H1 (cell line): ENCODE data around the gene ZNF283. TPM values are rescaled to one million over a fixed set of nuclear protein-coding genes. Genes with fewer than 3 reads are reported as not detected.

Source experiments
- CTCF ChIA-PET: fragments of 300-600 bp; sonication (Branson Sonifier 250); formaldehyde crosslinking; loops from one replicate; lab custom pipeline; 2021; ENCODE audit not compliant: partially characterized antibody; lab: Charles Lee
- POLR2A ChIA-PET: fragments of 300-600 bp; sonication (Branson Sonifier 250); formaldehyde crosslinking; loops from one replicate; lab custom pipeline; 2021; ENCODE audit warnings: inconsistent platforms; ENCODE audit not compliant: partially characterized antibody; lab: Charles Lee
- DNase-seq, 2 experiments: peaks; one replicate each; pipeline versions ENCODE4 v3.0.0 to v3.0.0-alpha.2; 2010 to 2022; ENCODE audit warnings: low spot score in 2 of 2, low read depth in 1 of 2, mixed read lengths in 1 of 2
- FAIRE-seq: peaks from 2 replicates; lab custom pipeline; 2011; peaks lifted over from hg19 to GRCh38; lab: Jason Lieb, UNC
- H2AFZ ChIP-seq: 2 replicates; pipeline ENCODE4 v1.8.1; 2012; ENCODE audit warnings: low read length, inconsistent platforms
- H2AK5ac ChIP-seq: 2 replicates; pipeline ENCODE4 v1.6.1; 2013; ENCODE audit warnings: low read depth, low read length
- H2BK120ac ChIP-seq: replicated peaks from 2 replicates; pipeline ENCODE3; 2013; ENCODE audit warnings: low read depth, low read length, inconsistent platforms
- H2BK12ac ChIP-seq: 2 replicates; pipeline ENCODE4 v1.6.1; 2013; ENCODE audit warnings: low read depth, low read length
- H2BK15ac ChIP-seq: 2 replicates; pipeline ENCODE4 v1.6.1; 2013; ENCODE audit warnings: low read length
- H2BK20ac ChIP-seq: 2 replicates; pipeline ENCODE4 v1.6.1; 2013; ENCODE audit warnings: low read length
- H2BK5ac ChIP-seq: 2 replicates; pipeline ENCODE4 v1.6.1; 2013; ENCODE audit warnings: low read depth, low read length
- H3K14ac ChIP-seq: 2 replicates; pipeline ENCODE4 v1.6.1; 2013; ENCODE audit warnings: inconsistent platforms; ENCODE audit not compliant: insufficient read length
- H3K18ac ChIP-seq: 2 replicates; pipeline ENCODE4 v1.6.1; 2013; ENCODE audit warnings: low read length; ENCODE audit errors: extremely low read depth
- H3K23ac ChIP-seq: 2 replicates; pipeline ENCODE4 v1.6.1; 2013; ENCODE audit warnings: inconsistent platforms; ENCODE audit not compliant: insufficient read length
- H3K23me2 ChIP-seq: 2 replicates; pipeline ENCODE4 v1.6.1; 2013; ENCODE audit warnings: low read depth, low read length
- H3K27ac ChIP-seq: 2 replicates; pipeline ENCODE4 v1.6.1; 2011; ENCODE audit warnings: low read depth, low read length, inconsistent platforms
- H3K27me3 ChIP-seq, 4 experiments: replicated peaks in 1 of 4; 1 replicate in 1 of 4; 2 replicates in 3 of 4; pipeline versions ENCODE4 v1.6.1 to v1.8.1; 2011 to 2013; ENCODE audit warnings: low read length in 3 of 4, mild to moderate bottlenecking in 3 of 4, inconsistent platforms in 2 of 4, mixed read lengths in 2 of 4, moderate library complexity in 1 of 4; ENCODE audit not compliant: control insufficient read depth in 3 of 4, insufficient read depth in 3 of 4; ENCODE audit errors: extremely low read depth in 1 of 4
- H3K36me3 ChIP-seq, 4 experiments: 2 replicates each; pipeline versions ENCODE4 v1.6.1 to v1.8.1; 2011 to 2013; ENCODE audit warnings: mild to moderate bottlenecking in 4 of 4, low read length in 3 of 4, moderate library complexity in 2 of 4, control low read depth in 1 of 4, inconsistent platforms in 1 of 4; ENCODE audit not compliant: insufficient read depth in 4 of 4, control insufficient read depth in 2 of 4
- H3K4ac ChIP-seq: replicated peaks from 2 replicates; pipeline ENCODE3; 2013; ENCODE audit warnings: low read length, low read depth, mixed read lengths, inconsistent platforms; ENCODE audit not compliant: insufficient read length
- H3K4me1 ChIP-seq, 4 experiments: replicated peaks in 1 of 4; 1 replicate in 1 of 4; 2 replicates in 3 of 4; pipeline versions ENCODE4 v1.6.1 to v1.8.1; 2011 to 2013; ENCODE audit warnings: low read length in 3 of 4, inconsistent platforms in 2 of 4, mixed read lengths in 1 of 4; ENCODE audit not compliant: insufficient read depth in 4 of 4, control insufficient read depth in 3 of 4
- H3K4me2 ChIP-seq, 2 experiments: 2 replicates each; pipeline versions ENCODE4 v1.6.1 to v1.8.1; 2011 to 2013; ENCODE audit warnings: low read depth in 2 of 2, low read length in 2 of 2, control low read depth in 1 of 2, inconsistent platforms in 1 of 2, mild to moderate bottlenecking in 1 of 2; ENCODE audit not compliant: insufficient read depth in 1 of 2
- H3K4me3 ChIP-seq, 4 experiments: fragments of 200-600, 300-600 bp in 1 of 4; sonication (generic), shearing (Covaris generic), sonication (Bioruptor Twin) in 1 of 4; 2 replicates each; pipeline versions ENCODE4 v1.5.1 to v1.8.1; 2011 to 2016; ENCODE audit warnings: low read length in 4 of 4, low read depth in 3 of 4, control low read depth in 2 of 4, inconsistent platforms in 2 of 4, mild to moderate bottlenecking in 2 of 4, mixed read lengths in 1 of 4, moderate library complexity in 1 of 4; ENCODE audit not compliant: insufficient read depth in 2 of 4; ENCODE audit errors: extremely low read depth in 1 of 4
- H3K56ac ChIP-seq: replicated peaks from 2 replicates; pipeline ENCODE3; 2013; ENCODE audit warnings: low read depth, mild to moderate bottlenecking, mixed read lengths, low read length, inconsistent platforms; ENCODE audit not compliant: insufficient read length
- H3K79me1 ChIP-seq: 2 replicates; pipeline ENCODE4 v1.6.1; 2013; ENCODE audit warnings: low read depth, low read length, control low read depth
- H3K79me2 ChIP-seq, 2 experiments: 2 replicates each; pipeline versions ENCODE4 v1.6.1 to v1.8.1; 2012 to 2013; ENCODE audit warnings: low read length in 2 of 2, mild to moderate bottlenecking in 2 of 2, inconsistent platforms in 1 of 2; ENCODE audit not compliant: insufficient read depth in 2 of 2, control insufficient read depth in 1 of 2
- H3K9ac ChIP-seq, 4 experiments: replicated peaks in 1 of 4; 1 replicate in 1 of 4; 2 replicates in 3 of 4; pipeline versions ENCODE4 v1.6.1 to v1.8.1; 2011 to 2013; ENCODE audit warnings: low read depth in 3 of 4, low read length in 3 of 4, control low read depth in 2 of 4, mild to moderate bottlenecking in 2 of 4, moderate library complexity in 2 of 4, inconsistent platforms in 1 of 4; ENCODE audit errors: extremely low read depth in 1 of 4
- H3K9me3 ChIP-seq, 2 experiments: 2 replicates each; pipeline versions ENCODE4 v1.6.1 to v1.8.1; 2012 to 2013; ENCODE audit warnings: mild to moderate bottlenecking in 2 of 2, moderate library complexity in 2 of 2, control low read depth in 1 of 2, inconsistent platforms in 1 of 2, low read depth in 1 of 2, low read length in 1 of 2, mixed read lengths in 1 of 2; ENCODE audit not compliant: insufficient read depth in 2 of 2
- H4K20me1 ChIP-seq, 2 experiments: replicated peaks in 1 of 2; 2 replicates each; pipeline versions ENCODE3 to v1.8.1; 2011 to 2013; ENCODE audit warnings: inconsistent platforms in 2 of 2, low read length in 2 of 2, mild to moderate bottlenecking in 1 of 2; ENCODE audit not compliant: insufficient read depth in 2 of 2, control insufficient read depth in 1 of 2
- H4K5ac ChIP-seq: 2 replicates; pipeline ENCODE4 v1.6.1; 2013; ENCODE audit warnings: low read length, low read depth, mixed read lengths, inconsistent platforms; ENCODE audit not compliant: insufficient read length
- H4K8ac ChIP-seq: 2 replicates; pipeline ENCODE4 v1.8.0; 2013; ENCODE audit warnings: mild to moderate bottlenecking, moderate library complexity, low read length, inconsistent platforms; ENCODE audit not compliant: insufficient read depth; ENCODE audit errors: extremely low read depth
- H4K91ac ChIP-seq: replicated peaks from 2 replicates; pipeline ENCODE3; 2013; ENCODE audit warnings: low read length, mixed read lengths, inconsistent platforms; ENCODE audit not compliant: insufficient read length
- E2F6 ChIP-seq: IDR thresholded peaks from 2 replicates; pipeline ENCODE4 v1.6.1; 2012; ENCODE audit warnings: inconsistent platforms
- MAX ChIP-seq: IDR thresholded peaks from 2 replicates; pipeline ENCODE4 v1.6.1; 2012; ENCODE audit warnings: inconsistent platforms
- RAD21 ChIP-seq, 2 experiments: IDR thresholded peaks in 1 of 2; conservative IDR thresholded peaks in 1 of 2; 2 replicates each; pipeline ENCODE4 v1.6.1; 2011; ENCODE audit warnings: low read depth in 2 of 2, low read length in 2 of 2, improper control_type of control experiment in 1 of 2, inconsistent platforms in 1 of 2, mild to moderate bottlenecking in 1 of 2, moderate library complexity in 1 of 2
- RFX5 ChIP-seq: IDR thresholded peaks from 2 replicates; pipeline ENCODE4 v1.6.1; 2011; ENCODE audit warnings: low read depth, low read length, improper control_type of control experiment, borderline replicate concordance
- TAF1 ChIP-seq: IDR thresholded peaks from 2 replicates; pipeline ENCODE4 v1.6.1; 2011; ENCODE audit warnings: mild to moderate bottlenecking, low read depth, low read length
- WGBS, 2 experiments: shearing (Covaris generic) in 1 of 2; methylation state at CpG; one replicate each; pipeline versions ENCODE4 v1.1.6 to v1.1.7; 2013 to 2015; ENCODE audit warnings: low lambda C conversion rate in 2 of 2, mixed read lengths in 2 of 2, inconsistent platforms in 1 of 2, low coverage in 1 of 2, missing lambda C conversion rate in 1 of 2; ENCODE audit not compliant: insufficient replicate concordance in 2 of 2, insufficient coverage in 1 of 2, insufficient read length in 1 of 2; ENCODE audit errors: extremely low coverage in 1 of 2, missing lambda C conversion rate in 1 of 2; 5-methylcytosine and 5-hydroxymethylcytosine counted together
- polyA plus RNA-seq, 7 experiments: library from polyadenylated mRNA; depleted of rRNA in 3 of 7; stranded (reverse) in 5 of 7; unstranded in 2 of 7; fragments of >200 nt in 5 of 7; fragments of 200-250 nt in 2 of 7; gene quantifications; 1 replicate in 5 of 7; 2 replicates in 1 of 7; 4 replicates in 1 of 7; pipeline versions ENCODE4 v1.2.1 to v1.2.3, GENCODE V29; 2011 to 2013; ENCODE audit warnings: missing spikeins in 2 of 7, mixed read lengths in 2 of 7
- total RNA-seq: library from RNA; stranded (reverse); fragmentation: NEBNext Ultra II Directional; extraction: Animal tissue kit (Norgen Biotek cat#: 25700); gene quantifications from 2 replicates; pipeline ENCODE4 v1.2.1, GENCODE V29; 2021

ZNF283 gene
- total and polyA plus RNA-seq, 2 of the 8 experiments (the other 6 are each of a cell fraction or from before 2014, with no cell fraction given), result 1.1 to 4.3 TPM

- no peak overlapping the region for H2AK5ac ChIP-seq
- no peaks in the 10 kb centered on the region for H3K79me1 ChIP-seq
- no peak overlapping the region for H3K14ac ChIP-seq
- peaks cover 0 to 3% (median 2%) of the 10 kb centered on the region in 4 experiments; a peak in 6 of 7 replicates for H3K27me3 ChIP-seq
- ChIA-PET POLR2A (no interaction called here), CTCF (no interaction called here)
- no peaks in the 10 kb centered on the region for H3K23me2 ChIP-seq
- no peak overlapping the region for H2BK20ac ChIP-seq
- H3K18ac ChIP-seq, result no peak overlapping the region
- H2BK15ac ChIP-seq, result no peak overlapping the region
- H3K79me2 ChIP-seq, result no peaks in the 10 kb centered on the region
- no peaks in the 10 kb centered on the region for H4K20me1 ChIP-seq
- 100% methylated on average over 2 of the region's 2 CpGs; no CpG with 5 or more reads in 1 of the 2 experiments for WGBS, 2 experiments
- H2BK120ac ChIP-seq, result no peak overlapping the region
- H3K27ac ChIP-seq, result no peak overlapping the region
- FAIRE-seq (no peak), DNase-seq (no peak)
- no peak overlapping the region for H3K4me3 ChIP-seq
- no peaks in the 10 kb centered on the region for H3K9me3 ChIP-seq
- H4K5ac ChIP-seq, result no peak overlapping the region
- no peak overlapping the region for H2BK12ac ChIP-seq
- H2BK5ac ChIP-seq, result no peak overlapping the region
- H3K23ac ChIP-seq, result no peak overlapping the region
- no peak overlapping the region for H2AFZ ChIP-seq
- no peak overlapping the region for H3K9ac ChIP-seq
- H3K4ac ChIP-seq, result no peak overlapping the region
- no peak overlapping the region for H3K4me2 ChIP-seq
- no peak overlapping the region for H4K8ac ChIP-seq
- peaks cover 0 to 2% (median 0%) of the 10 kb centered on the region in 4 experiments; a peak in 2 of 7 replicates for H3K4me1 ChIP-seq
- TF ChIP-seq RAD21 (IDR thresholded peaks at IDR 0.05 in 1 of 2, conservative IDR thresholded peaks at IDR 0.05 in 1 of 2; ENCODE audit: low read depth in 2 of 2, low read length in 2 of 2) (no peak), E2F6 (no peak), RFX5 (no peak), MAX (no peak), TAF1 (no peak)
- H3K56ac ChIP-seq, result no peak overlapping the region
- no peaks in the 10 kb centered on the region for H3K36me3 ChIP-seq
- no peak overlapping the region for H4K91ac ChIP-seq
Measured at GRCh38 chr19:43804432-43804831, 22.7 kb upstream of the ZNF283 start.
